Left forelimb (tissue), 1 donor: Measurements from ENCODE around the gene NFE2L1.
"Not testable (repeated sequence)": the region's sequence is repeated elsewhere in the genome, so short reads cannot be mapped to it uniquely, and the experiment has no call there.

Experiments used
- DNase-seq: peaks from one replicate; pipeline ENCODE4 v3.0.0-alpha.2; 2018; ENCODE audit warnings: low spot score

NFE2L1 gene

DNA sequence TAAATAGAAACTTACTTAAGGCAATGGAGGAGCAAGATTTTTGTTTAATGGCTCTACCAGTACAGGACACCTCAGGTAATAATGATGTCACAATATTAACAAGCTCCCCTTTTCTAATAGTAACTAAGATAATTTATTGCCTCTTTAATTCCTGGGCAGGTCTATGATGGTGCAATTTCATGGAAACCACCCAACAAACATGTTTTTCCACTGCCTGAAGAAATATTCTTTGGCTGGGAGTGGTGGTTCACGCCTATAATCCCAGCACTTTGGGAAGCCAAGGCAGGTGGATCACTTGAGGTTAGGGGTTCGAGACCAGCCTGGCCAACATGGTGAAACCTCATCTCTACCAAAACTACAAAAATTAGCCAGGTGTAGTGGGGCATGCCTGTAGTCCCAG is 19.6 kb downstream of the NFE2L1 start:
- DNase-seq: not testable (repeated sequence)

GRCh38 chr17:48068491-48068961 is 20.4 kb downstream of the NFE2L1 start:
- DNase-seq: no peak

DNA sequence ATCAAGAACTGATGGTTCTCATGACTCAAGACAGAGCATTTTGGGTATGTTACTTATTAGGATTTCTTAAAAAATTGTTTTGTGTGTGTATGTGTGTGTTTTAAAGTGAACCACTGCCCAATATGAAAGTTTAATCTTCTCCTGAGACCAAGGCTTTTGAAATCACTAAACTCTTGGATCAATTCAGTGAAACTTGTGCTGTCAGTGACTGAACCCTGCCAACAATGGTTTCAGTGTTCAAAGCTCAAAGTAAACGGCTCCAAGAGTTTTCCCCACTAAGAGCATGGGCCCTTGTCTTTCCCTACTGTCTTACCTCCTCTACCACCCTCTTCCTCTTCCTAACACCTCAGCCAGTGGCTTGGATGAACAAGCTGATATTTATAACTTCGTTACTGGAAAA is 22.0 kb downstream of the NFE2L1 start:
- DNase-seq: no peak

GRCh38 chr17:48071654-48072053 is 23.5 kb downstream of the NFE2L1 start:
- no peak for DNase-seq

- DNase-seq: not testable (repeated sequence)
These were observed 24.7 kb downstream of the NFE2L1 start for GRCh38 chr17:48072811-48073210.

DNA sequence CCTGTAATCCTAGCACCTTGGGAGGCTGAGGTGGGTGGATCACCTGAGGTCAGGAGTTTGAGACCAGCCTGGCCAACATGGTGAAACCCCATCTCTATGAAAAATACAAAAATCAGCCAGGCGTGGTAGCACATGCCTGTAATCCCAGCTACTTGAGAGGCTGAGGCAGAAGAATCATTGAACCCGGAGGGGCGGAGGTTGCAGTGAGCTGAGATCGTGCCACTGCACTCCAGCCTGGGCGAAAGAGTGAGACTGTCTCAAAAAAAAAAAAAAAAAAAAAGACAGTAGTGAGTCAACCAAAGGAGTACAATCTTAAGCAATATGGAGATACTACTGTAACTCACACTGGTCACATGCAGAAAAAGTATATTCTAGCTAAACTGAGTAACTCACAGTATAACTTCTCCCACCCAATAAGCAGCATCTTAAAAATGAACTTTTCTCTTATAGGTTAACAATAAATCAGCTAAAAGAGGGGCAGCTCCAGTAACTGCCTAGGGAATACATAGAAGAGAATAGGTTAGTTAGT is 25.5 kb downstream of the NFE2L1 start:
- DNase-seq: not testable (repeated sequence)

DNA sequence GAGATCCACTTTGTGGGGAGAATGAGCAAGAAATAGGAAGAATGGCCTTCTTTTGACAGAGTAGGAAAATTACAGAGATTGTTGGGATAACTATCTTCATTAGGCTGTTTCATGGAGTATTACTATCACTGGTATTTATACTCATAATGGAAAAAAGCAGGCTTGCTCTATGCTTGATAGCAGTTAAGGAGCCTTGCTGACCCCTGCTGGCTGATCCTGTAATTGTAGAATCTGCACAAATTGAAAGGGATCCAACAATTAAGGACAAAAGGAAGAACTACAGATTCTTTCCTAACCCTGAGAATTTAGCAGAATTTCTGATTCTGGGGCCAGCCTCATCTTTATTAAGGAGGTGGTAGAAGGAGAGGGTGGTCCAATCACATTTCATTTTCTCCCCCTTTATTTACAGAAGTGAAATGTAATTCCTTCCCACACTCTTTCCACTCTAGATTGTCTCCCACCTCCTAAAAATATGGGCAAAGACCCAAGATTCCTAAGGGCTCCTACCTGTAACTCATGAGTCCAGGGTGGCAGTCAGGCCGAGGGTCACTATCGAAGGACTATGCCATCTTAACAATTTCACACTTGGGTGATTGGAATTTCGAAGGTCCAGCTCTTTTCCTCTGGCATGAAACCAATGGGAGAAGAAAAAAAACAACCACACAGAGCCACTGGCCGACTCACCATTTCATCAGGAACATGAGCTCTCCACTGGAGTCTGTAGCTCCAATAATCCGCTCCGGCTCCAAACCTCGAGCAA is 26.3 kb downstream of the NFE2L1 start:
- no peak for DNase-seq

DNA sequence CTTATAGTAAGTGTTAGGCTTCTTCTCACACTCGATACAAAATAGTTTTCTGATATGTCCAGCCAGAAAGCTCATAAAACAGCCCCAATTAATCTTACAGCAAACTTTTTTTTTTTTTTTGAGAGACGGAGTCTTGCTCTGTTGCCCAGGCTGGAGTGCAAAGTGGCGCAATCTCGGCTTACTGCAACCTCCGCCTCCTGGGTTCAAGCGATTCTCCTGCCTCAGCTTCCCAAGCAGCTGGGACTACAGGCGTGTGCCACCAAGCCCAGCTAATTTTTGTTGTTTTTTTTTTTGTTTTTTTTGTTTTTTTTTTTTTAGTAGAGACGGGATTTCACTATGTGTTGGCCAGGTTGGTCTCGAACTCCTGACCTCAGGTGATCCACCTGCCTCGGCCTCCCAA is 29.0 kb downstream of the NFE2L1 start:
- DNase-seq: not testable (repeated sequence)

GRCh38 chr17:48081858-48082257 is 33.7 kb downstream of the NFE2L1 start:
- DNase-seq: no peak

DNA sequence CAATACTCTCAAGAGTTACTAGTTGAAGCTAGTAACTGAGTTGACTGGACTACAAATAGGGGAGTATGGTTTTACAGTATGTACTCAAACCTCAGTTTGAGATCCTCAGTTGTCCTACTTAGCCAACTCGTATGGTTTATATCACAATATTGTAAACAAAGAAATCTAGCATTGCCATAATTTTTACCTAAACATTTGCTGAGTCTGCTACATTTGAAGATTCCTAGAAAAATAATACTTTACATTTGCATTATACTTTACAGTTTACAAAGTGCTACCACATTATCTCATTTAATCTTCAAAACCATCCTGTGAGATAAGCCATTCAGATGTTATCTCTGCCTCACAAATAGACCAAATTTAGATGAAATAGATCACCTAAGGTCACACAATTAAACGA is 36.8 kb downstream of the NFE2L1 start:
- DNase-seq: no peak

DNA sequence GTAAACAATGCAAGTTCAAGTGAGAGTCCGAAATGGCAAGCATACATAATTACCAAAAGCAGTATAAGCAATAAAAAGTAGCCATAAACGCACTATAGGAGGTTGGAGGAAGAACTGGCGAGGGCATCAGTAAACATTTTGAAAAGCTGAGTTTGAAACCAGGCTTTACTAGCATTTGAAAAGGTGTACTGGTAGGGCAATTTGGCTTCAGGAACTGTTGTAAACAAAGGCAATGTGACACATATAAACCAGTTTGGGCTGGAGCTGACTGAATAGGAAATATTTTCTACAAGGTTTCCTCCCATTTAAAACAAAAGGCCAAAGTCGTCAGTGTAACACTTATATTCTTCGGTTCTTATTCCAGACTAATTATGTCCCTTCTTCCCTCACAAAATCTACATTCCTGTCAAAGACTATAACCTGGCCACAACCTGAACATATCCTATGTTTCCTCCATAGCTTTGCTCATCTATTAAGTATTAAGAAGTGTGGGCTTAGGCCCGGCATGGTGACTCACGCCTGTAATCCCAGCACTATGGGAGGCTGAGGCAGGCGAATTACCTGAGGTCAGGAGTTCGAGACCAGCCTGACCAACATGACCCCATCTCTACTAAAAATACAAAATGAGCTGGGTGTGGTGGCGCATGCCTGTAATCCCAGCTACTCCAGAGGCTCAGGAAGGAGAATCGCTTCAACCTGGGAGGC is 45.3 kb downstream of the NFE2L1 start:
- no peak for DNase-seq

DNA sequence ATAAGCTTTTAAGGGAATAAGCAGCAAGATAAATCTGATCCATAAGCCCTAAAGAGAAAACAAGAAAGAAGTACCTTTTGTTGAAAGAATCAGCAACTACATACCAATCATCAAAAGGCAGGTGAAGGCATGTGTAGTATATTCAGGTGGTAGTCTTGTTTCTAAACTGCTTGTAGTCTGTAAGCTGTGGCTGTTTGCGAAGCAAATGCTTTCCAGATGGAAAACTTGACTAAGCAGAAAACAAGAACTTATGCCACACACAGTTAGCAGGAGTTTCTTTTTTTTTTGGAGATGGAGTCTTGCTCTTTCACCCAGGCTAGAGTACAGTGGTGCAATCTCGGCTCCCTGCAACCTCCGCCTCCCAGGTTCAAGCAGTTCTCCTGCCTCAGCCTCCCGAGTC is 47.5 kb downstream of the NFE2L1 start:
- DNase-seq: no peak

- DNase-seq: no peak
These were observed 52.0 kb downstream of the NFE2L1 start for GRCh38 chr17:48100160-48100559.

GRCh38 chr17:48100591-48101011 is 52.4 kb downstream of the NFE2L1 start:
- peak; percentile 81 for DNase-seq

- peak; percentile 96 for DNase-seq
These were observed 53.0 kb downstream of the NFE2L1 start, which contains the start of gene CBX1 for GRCh38 chr17:48101012-48101720. Gene CBX1, minus strand, starts transcription at chr17:48101478. Its CDS starts 24,474 bp downstream, at chr17:48077004.

GRCh38 chr17:48102043-48102750 is 54.0 kb downstream of the NFE2L1 start:
- DNase-seq: no peak

GRCh38 chr17:48102798-48103715 is 54.9 kb downstream of the NFE2L1 start:
- DNase-seq: no peak

DNA sequence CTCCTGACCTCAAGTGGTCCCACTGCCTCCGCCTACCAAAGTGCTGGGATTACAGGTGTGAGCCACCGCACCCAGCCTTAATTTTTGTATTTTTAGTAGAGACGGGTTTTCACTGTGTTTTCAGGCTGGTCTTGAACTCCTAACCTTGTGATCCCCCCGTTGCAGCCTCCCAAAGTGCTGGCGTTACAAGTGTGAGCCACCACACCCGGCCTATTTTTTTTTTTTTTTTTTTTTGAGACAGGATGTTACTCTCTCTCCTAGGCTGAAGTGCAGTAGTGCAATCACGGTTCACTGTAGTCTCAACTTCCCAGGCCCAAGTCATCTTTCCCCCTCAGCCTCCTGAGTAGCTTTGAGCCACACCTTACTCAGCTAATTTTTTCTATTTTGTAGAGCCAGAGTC is 56.3 kb downstream of the NFE2L1 start:
- DNase-seq: no peak

- DNase-seq: no peak
These were observed 58.6 kb downstream of the NFE2L1 start for GRCh38 chr17:48106802-48107136.

DNA sequence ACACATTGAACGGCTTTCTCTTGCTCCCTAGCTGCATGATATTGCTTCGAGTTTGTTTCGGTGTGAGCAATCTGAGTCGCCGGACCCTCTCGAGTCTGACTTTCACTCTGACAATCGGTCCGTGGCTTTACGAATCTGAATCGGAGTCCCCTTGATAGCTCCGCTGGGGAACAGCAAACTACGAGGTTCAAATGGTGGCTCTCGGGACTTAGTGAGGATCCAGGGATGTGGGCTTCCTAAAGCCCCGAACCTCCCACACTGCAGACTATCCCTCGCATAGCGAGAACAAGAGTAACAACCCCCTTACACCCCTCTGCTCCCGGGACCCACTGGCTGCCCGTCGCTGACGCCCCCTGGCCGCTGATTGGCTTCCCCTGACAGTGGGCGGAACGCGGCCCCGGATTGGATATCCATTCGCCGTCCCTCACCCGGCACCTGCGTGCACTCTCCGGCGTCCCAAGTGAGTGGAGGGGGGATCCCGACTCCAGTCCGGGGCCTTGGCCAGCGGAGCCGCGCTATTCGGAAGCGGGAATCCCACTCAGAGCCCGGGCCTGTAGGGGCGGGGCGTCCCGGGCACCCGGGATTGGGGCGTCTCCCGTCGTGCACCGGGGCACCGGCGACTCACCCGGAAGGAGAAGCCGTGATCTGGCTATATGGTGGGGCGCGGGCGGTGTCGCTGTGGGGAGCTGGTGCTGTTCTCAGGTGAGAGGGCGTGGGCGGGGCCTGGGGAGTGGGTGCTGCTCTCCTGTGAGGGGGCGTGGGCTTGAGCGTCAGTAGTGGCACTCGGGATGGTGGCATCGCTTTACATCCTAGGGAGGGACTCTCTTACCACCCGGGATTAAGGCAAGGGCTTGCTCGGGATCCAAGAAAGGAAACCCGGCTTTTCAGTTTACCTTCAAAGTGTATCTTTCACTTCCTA is 59.2 kb downstream of the NFE2L1 start, which contains the start of gene SNX11:
SNX11 (plus strand) TSS at position 630 of the 919 bp plus-strand sequence. CDS start 4,278 bp downstream, outside the sequence.
- peak; percentile 95 for DNase-seq
